Mammary epithelial cell (primary cell): ENCODE measurements around the gene GALNTL6.

Experiments
- CTCF ChIP-seq, 2 donors: IDR thresholded peaks in 1 of 2; conservative IDR thresholded peaks in 1 of 2; 2 replicates each; pipeline ENCODE4 v1.5.1; 2011 to 2012; ENCODE audit warnings: inconsistent platforms in 2 of 2, low read length in 2 of 2, mild to moderate bottlenecking in 2 of 2, control low read depth in 1 of 2, low read depth in 1 of 2; ENCODE audit not compliant: insufficient read depth in 1 of 2; ENCODE audit errors: extremely low read depth in 1 of 2
- EZH2 ChIP-seq: IDR thresholded peaks from 2 replicates; pipeline ENCODE4 v1.6.1; 2012; ENCODE audit warnings: low read length, inconsistent platforms, borderline replicate concordance

- no peak for TF ChIP-seq CTCF (conservative IDR thresholded peaks at IDR 0.05 in 1 of 2, IDR thresholded peaks at IDR 0.05 in 1 of 2; ENCODE audit: extremely low read depth in 1 of 2, insufficient read depth in 1 of 2, low read depth in 1 of 2, low read length in 2 of 2)
- no peak for TF ChIP-seq EZH2
Measured at GRCh38 chr4:172601195-172601594, 788.0 kb downstream of the GALNTL6 start.
